Dedifferentiated amniotic fluid mesenchymal stem cell (primary cell): ENCODE measurements around the gene NSUN2.

Source experiments
- DNase-seq: peaks from one replicate; pipeline ENCODE4 v3.0.0-alpha.2; 2016; ENCODE audit errors: extremely low spot score

NSUN2 gene

GRCh38 chr5:6644794-6645241 lies 12.0 kb upstream of the NSUN2 start:
- DNase-seq = no peak

GRCh38 chr5:6642655-6643054 lies 9.8 kb upstream of the NSUN2 start:
- DNase-seq = no peak

GRCh38 chr5:6638236-6638635 lies 5.4 kb upstream of the NSUN2 start:
- no peak for DNase-seq

GRCh38 chr5:6637590-6637989 lies 4.7 kb upstream of the NSUN2 start:
- DNase-seq = no peak

GRCh38 chr5:6637022-6637421 lies 4.2 kb upstream of the NSUN2 start:
- DNase-seq = no peak

GRCh38 chr5:6636293-6636692 lies 3.4 kb upstream of the NSUN2 start:
- no peak for DNase-seq

GRCh38 chr5:6634788-6635430 lies 2.1 kb upstream of the NSUN2 start:
- no peak for DNase-seq

- DNase-seq = no peak
These were observed 1.5 kb upstream of the NSUN2 start for GRCh38 chr5:6634306-6634705.

- peak; percentile 20 for DNase-seq
These were observed 813 bp upstream of the NSUN2 start for GRCh38 chr5:6633469-6634245.

GRCh38 chr5:6632324-6632887 lies 438 bp downstream of the NSUN2 start:
- DNase-seq = no peak

GRCh38 chr5:6631441-6631840 lies 1.4 kb downstream of the NSUN2 start:
- no peak for DNase-seq

GRCh38 chr5:6626508-6626907 lies 6.3 kb downstream of the NSUN2 start:
- no peak for DNase-seq

GRCh38 chr5:6623941-6624340 lies 8.9 kb downstream of the NSUN2 start:
- no peak for DNase-seq

GRCh38 chr5:6623228-6623627 lies 9.6 kb downstream of the NSUN2 start:
- no peak for DNase-seq

- DNase-seq = no peak
These were observed 16.2 kb downstream of the NSUN2 start for GRCh38 chr5:6616632-6617031.

- no peak for DNase-seq
These were observed 17.6 kb downstream of the NSUN2 start for GRCh38 chr5:6615034-6615815.

GRCh38 chr5:6611334-6612256 lies 21.2 kb downstream of the NSUN2 start:
- DNase-seq = no peak

- DNase-seq = no peak
These were observed 24.8 kb downstream of the NSUN2 start for GRCh38 chr5:6608016-6608415.

- no peak for DNase-seq
These were observed 25.3 kb downstream of the NSUN2 start for GRCh38 chr5:6607559-6607936.

- DNase-seq = no peak
These were observed 25.8 kb downstream of the NSUN2 start for GRCh38 chr5:6606884-6607558.

GRCh38 chr5:6604946-6605345 lies 27.9 kb downstream of the NSUN2 start:
- no peak for DNase-seq
